Adipocyte (in vitro differentiated cells): Measurements from ENCODE around the gene PROC.
"Not testable (repeated sequence)": the region's sequence is repeated elsewhere in the genome, so short reads cannot be mapped to it uniquely, and the experiment has no call there.

Source experiments
- DNase-seq: peaks from one replicate; pipeline ENCODE4 v3.0.0-alpha.2; 2015; ENCODE audit warnings: low read depth
- H3K27me3 ChIP-seq: replicated peaks from 2 replicates; pipeline ENCODE4 v1.7.0; 2013; ENCODE audit warnings: mild to moderate bottlenecking, low read length, moderate library complexity; ENCODE audit not compliant: control insufficient read depth, insufficient read depth
- H3K36me3 ChIP-seq: 2 replicates; pipeline ENCODE4 v1.7.0; 2013; ENCODE audit warnings: low read length, mild to moderate bottlenecking, moderate library complexity; ENCODE audit not compliant: control insufficient read depth, insufficient read depth, severe bottlenecking
- H3K4me1 ChIP-seq: 2 replicates; pipeline ENCODE4 v1.7.0; 2013; ENCODE audit warnings: mild to moderate bottlenecking, low read length, moderate library complexity; ENCODE audit not compliant: control insufficient read depth, insufficient read depth
- H3K4me3 ChIP-seq: 2 replicates; pipeline ENCODE4 v1.7.0; 2013; ENCODE audit warnings: mild to moderate bottlenecking, low read length, moderate library complexity
- H3K9ac ChIP-seq: 2 replicates; pipeline ENCODE4 v1.7.0; 2013; ENCODE audit warnings: mild to moderate bottlenecking, low read length, moderate library complexity
- H3K9me3 ChIP-seq: 2 replicates; pipeline ENCODE4 v1.7.0; 2013; ENCODE audit warnings: mild to moderate bottlenecking, low read length, moderate library complexity; ENCODE audit not compliant: control insufficient read depth

Gene PROC

GRCh38 chr2:127434515-127434914 lies 16.3 kb downstream of the PROC start:
- Histone ChIP-seq H3K9ac (no peak overlapping the region), H3K27me3 (no peaks in the 10 kb centered on the region), H3K4me3 (no peak overlapping the region), H3K4me1 (no peaks in the 10 kb centered on the region), H3K36me3 (no peaks in the 10 kb centered on the region), H3K9me3 (no peaks in the 10 kb centered on the region)
- no peak for DNase-seq

DNA sequence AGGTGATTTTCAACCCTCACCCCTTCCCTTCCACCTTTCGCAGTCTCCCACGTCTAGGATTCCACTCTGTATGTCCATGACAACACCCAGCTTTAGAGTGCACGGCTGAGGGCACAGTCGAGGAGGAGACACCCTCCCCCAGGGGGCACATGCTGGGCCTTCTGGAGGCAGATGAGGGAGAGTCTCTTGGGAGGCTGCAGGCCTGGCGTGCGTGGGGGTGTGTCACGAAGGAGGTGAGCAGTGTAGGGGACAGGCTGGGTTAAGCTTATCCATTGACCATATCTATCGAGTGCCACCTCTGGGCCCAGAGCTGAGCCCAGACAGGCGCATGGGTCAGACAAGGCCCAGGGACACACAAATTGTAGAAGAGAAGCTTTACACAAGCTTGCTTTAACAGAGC lies 18.8 kb downstream of the PROC start:
- Histone ChIP-seq H3K4me3 (no peak overlapping the region), H3K36me3 (no peaks in the 10 kb centered on the region), H3K4me1 (no peaks in the 10 kb centered on the region), H3K9ac (no peak overlapping the region), H3K9me3 (peaks cover 11% of the 10 kb centered on the region), H3K27me3 (no peaks in the 10 kb centered on the region)
- DNase-seq = no peak

DNA sequence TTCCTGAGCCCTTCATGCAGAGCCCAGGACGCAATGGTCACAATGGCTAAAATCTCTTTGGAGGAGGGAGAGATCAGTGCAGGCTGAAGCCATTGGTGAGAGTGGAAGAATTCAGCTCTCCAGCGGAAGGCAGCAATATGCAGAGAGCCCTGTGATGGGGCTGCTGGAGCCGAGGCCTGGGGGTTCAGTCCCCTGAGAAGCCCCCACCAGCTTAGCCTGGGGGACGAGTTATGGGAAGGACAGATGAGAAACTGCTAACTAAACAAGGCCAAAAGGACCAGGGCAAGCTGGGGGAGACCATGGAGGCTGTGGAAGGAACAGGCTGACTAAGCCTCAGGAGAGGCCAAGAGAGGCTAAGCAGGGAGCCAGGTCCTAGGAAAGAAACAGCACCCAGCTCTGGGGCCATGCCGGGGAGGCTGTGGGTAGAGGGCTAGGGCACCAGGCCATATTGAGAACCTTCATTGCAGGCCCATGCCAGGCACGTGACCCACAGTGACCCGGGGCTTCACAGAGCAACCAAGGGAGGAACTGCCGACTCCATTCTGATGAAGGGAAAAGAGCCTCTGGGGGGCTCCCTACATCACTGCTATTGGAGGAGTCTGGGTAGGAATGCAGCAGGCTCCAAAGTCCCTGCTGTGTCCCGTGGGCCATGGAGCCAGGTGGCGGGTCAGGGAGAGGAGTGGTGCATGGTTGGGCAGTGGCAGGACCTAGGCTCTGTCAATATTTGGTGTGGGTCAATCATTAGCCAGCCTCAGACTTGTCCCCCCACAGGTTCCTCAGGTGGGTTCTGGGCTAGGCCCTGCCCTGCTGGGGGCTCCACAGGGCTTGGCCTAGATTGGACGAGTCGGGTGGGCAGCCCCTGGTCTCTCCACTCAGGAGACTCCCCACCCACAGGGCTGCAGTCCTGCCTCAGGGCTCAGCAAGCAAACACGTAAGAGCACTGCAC lies 19.8 kb downstream of the PROC start:
- DNase-seq = no peak
- no peaks in the 10 kb centered on the region for H3K4me1 ChIP-seq
- peaks cover 11% of the 10 kb centered on the region for H3K9me3 ChIP-seq
- no peaks in the 10 kb centered on the region for H3K27me3 ChIP-seq
- H3K36me3 ChIP-seq = no peaks in the 10 kb centered on the region
- no peak overlapping the region for H3K9ac ChIP-seq
- H3K4me3 ChIP-seq = no peak overlapping the region

DNA sequence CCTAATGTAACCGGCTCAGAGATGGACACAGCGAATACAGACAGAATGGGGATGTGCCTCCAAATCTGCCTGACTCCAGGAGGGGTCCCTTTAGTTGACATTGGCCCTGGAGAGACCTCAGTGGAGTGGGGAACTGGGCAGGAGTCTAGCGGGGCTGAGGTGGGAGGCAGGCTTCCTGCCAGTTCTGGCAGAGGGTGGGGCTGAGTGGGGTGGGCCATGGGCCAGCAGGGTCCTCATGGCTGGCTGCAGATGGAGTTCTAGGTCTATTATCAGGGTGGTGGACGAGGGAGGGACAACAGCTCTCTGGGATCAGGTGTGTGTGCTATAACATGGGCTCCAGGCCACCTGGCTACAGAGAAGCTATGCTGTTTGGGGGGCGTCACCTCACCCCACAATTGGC lies 21.1 kb downstream of the PROC start:
- Histone ChIP-seq H3K27me3 (no peaks in the 10 kb centered on the region), H3K4me1 (no peaks in the 10 kb centered on the region), H3K9me3 (peaks cover 11% of the 10 kb centered on the region), H3K9ac (no peak overlapping the region), H3K4me3 (no peak overlapping the region), H3K36me3 (no peaks in the 10 kb centered on the region)
- no peak for DNase-seq

- Histone ChIP-seq H3K9ac (no peak overlapping the region), H3K4me1 (peaks cover 8% of the 10 kb centered on the region), H3K4me3 (no peak overlapping the region), H3K36me3 (peaks cover 4% of the 10 kb centered on the region), H3K9me3 (peaks cover 6% of the 10 kb centered on the region), H3K27me3 (no peaks in the 10 kb centered on the region)
- peak; percentile 52 for DNase-seq
Observed at GRCh38 chr2:127448526-127448925, 30.3 kb downstream of the PROC start.

DNA sequence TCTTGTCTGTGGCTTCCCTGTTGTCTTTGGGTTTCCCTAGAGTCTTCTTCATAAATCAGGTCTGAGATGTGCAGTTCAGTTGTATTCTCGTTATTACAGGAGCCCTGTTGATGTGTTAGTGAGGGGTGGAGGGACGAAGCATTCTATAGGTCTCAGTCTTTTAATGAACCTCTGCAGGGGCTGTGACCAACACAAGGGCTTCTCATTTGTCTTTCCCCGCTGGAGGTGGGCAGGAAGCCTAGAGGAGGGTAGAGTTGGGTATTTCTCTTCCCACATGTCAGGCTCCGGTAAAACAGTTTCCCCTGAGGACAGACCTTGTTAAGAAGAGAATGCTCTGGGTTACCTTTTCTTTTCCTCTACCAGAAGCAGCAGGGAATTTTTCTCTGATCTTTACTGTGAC lies 31.2 kb downstream of the PROC start:
- Histone ChIP-seq H3K9me3 (peaks cover 6% of the 10 kb centered on the region), H3K27me3 (no peaks in the 10 kb centered on the region), H3K9ac (no peak overlapping the region), H3K4me1 (peaks cover 8% of the 10 kb centered on the region), H3K36me3 (peaks cover 4% of the 10 kb centered on the region), H3K4me3 (no peak overlapping the region)
- DNase-seq = no peak

- DNase-seq = no peak
- Histone ChIP-seq H3K9ac (no peak overlapping the region), H3K4me3 (no peak overlapping the region), H3K27me3 (no peaks in the 10 kb centered on the region), H3K4me1 (peaks cover 8% of the 10 kb centered on the region), H3K36me3 (peaks cover 4% of the 10 kb centered on the region), H3K9me3 (peaks cover 3% of the 10 kb centered on the region)
Observed at GRCh38 chr2:127449898-127450297, 31.7 kb downstream of the PROC start.

- Histone ChIP-seq H3K9ac (no peak overlapping the region), H3K36me3 (peaks cover 5% of the 10 kb centered on the region), H3K9me3 (no peaks in the 10 kb centered on the region), H3K4me3 (no peak overlapping the region), H3K27me3 (no peaks in the 10 kb centered on the region), H3K4me1 (peaks cover 8% of the 10 kb centered on the region)
- no peak for DNase-seq
Observed at GRCh38 chr2:127451981-127452380, 33.8 kb downstream of the PROC start.

DNA sequence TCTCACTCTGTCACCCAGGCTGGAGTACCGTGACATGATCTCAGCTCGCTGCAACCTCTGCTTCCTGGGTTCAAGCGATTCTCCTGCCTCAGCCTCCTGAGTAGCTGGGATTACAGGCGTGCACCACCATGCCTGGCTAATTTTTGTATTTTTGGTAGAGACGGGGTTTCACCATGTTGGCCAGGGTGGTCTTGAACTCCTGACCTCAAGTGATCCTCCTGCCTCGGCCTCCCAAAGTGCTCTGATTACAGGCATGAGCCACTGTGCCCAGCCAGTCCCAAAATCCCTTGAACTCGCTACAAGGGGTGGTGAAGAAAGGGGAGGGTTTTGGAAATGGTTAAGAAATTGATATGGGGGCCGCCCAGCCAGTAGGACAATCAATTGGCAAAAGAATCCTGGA lies 34.2 kb downstream of the PROC start:
- not testable (repeated sequence) for H3K9me3 ChIP-seq, H3K36me3 ChIP-seq, H3K4me3 ChIP-seq, H3K27me3 ChIP-seq, H3K4me1 ChIP-seq, DNase-seq, H3K9ac ChIP-seq

DNA sequence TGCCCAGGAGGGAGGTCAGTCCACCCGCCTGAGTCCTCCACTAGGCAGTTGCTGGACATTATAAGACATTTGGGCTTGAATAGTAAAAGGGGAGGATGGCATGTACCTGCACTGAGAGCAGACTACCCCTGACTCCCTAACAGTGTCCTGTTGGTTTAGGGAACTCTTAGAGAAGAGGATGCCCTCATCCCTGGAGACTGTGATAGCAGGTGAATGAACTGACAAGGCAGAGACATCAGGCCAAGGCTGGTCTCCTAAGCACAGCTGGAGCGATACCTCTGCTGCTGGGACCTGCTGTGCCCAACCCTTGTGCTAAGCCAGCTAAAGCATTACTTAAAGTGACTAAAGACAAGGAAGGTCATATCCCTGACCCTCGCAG lies 34.8 kb downstream of the PROC start:
- no peaks in the 10 kb centered on the region for H3K9me3 ChIP-seq
- no peak overlapping the region for H3K4me3 ChIP-seq
- H3K9ac ChIP-seq = no peak overlapping the region
- no peaks in the 10 kb centered on the region for H3K27me3 ChIP-seq
- H3K36me3 ChIP-seq = peaks cover 7% of the 10 kb centered on the region
- no peak for DNase-seq
- H3K4me1 ChIP-seq = peaks cover 8% of the 10 kb centered on the region

GRCh38 chr2:127453392-127454171 lies 35.4 kb downstream of the PROC start:
- Histone ChIP-seq H3K4me3 (no peak overlapping the region), H3K9ac (no peak overlapping the region), H3K36me3 (peaks cover 7% of the 10 kb centered on the region), H3K4me1 (peaks cover 4% of the 10 kb centered on the region), H3K9me3 (no peaks in the 10 kb centered on the region), H3K27me3 (no peaks in the 10 kb centered on the region)
- no peak for DNase-seq
